ENCODE data around the gene PLXDC2. TPM values are rescaled to one million over a fixed set of nuclear protein-coding genes. Genes with fewer than 3 reads are reported as not detected.

PLXDC2 gene
- total RNA-seq, 1 donor from 2014 or later = 143 TPM

GRCh38 chr10:19895500-19895899 lies 79.3 kb downstream of the PLXDC2 start:
- DNase-seq (no peak), ATAC-seq (no peak)
- peaks cover 15% of the 10 kb centered on the region for H3K4me1 ChIP-seq
- no peak overlapping the region for H3K27ac ChIP-seq
- intact Hi-C loops (cut with DNase I) = no loop called here
- H3K27me3 ChIP-seq (ENCODE audit: low read depth) = no peaks in the 10 kb centered on the region
- TF ChIP-seq CTCF (IDR thresholded peaks at IDR 0.05) = no peak
- H3K36me3 ChIP-seq = no peaks in the 10 kb centered on the region
- H3K4me3 ChIP-seq = no peak overlapping the region
- H3K9me3 ChIP-seq = no peaks in the 10 kb centered on the region

GRCh38 chr10:19902456-19902855 lies 86.2 kb downstream of the PLXDC2 start:
- intact Hi-C loops (cut with DNase I) = no loop called here
- DNase-seq (no peak), ATAC-seq (no peak)
- TF ChIP-seq CTCF (IDR thresholded peaks at IDR 0.05) = no peak
- Histone ChIP-seq H3K9me3 (no peaks in the 10 kb centered on the region), H3K27ac (no peak overlapping the region), H3K36me3 (no peaks in the 10 kb centered on the region), H3K4me1 (no peaks in the 10 kb centered on the region), H3K27me3 (ENCODE audit: low read depth) (no peaks in the 10 kb centered on the region), H3K4me3 (no peak overlapping the region)

- no peaks in the 10 kb centered on the region for H3K27me3 ChIP-seq (ENCODE audit: low read depth)
- peak in 1 of 2 donors; percentile 49 for ATAC-seq
Measured at GRCh38 chr10:19904202-19904661, 88.0 kb downstream of the PLXDC2 start.

GRCh38 chr10:19906108-19906791 lies 90.0 kb downstream of the PLXDC2 start:
- TF ChIP-seq CTCF (IDR thresholded peaks at IDR 0.05) = no peak
- ATAC-seq (no peak), DNase-seq (no peak)
- Histone ChIP-seq H3K36me3 (no peaks in the 10 kb centered on the region), H3K27me3 (ENCODE audit: low read depth) (no peaks in the 10 kb centered on the region), H3K9me3 (no peaks in the 10 kb centered on the region), H3K4me3 (no peak overlapping the region), H3K27ac (no peak overlapping the region), H3K4me1 (no peaks in the 10 kb centered on the region)
- intact Hi-C loops (cut with DNase I) = no loop called here

More at GRCh38 chr10:19904202-19904661, 88.0 kb downstream of the PLXDC2 start:
- H3K36me3 ChIP-seq = no peaks in the 10 kb centered on the region
- intact Hi-C loops (cut with DNase I) = no loop called here
- DNase-seq = no peak
- no peak for TF ChIP-seq CTCF (IDR thresholded peaks at IDR 0.05)
- H3K4me3 ChIP-seq = no peak overlapping the region
- H3K9me3 ChIP-seq = no peaks in the 10 kb centered on the region
- no peak overlapping the region for H3K27ac ChIP-seq
- H3K4me1 ChIP-seq = no peaks in the 10 kb centered on the region

- Histone ChIP-seq H3K27me3 (ENCODE audit: low read depth) (no peaks in the 10 kb centered on the region), H3K27ac (no peak overlapping the region), H3K36me3 (no peaks in the 10 kb centered on the region), H3K9me3 (no peaks in the 10 kb centered on the region), H3K4me1 (no peaks in the 10 kb centered on the region), H3K4me3 (no peak overlapping the region)
- no peak for TF ChIP-seq CTCF (IDR thresholded peaks at IDR 0.05)
- intact Hi-C loops (cut with DNase I) = no loop called here
- ATAC-seq (no peak), DNase-seq (no peak)
Measured at GRCh38 chr10:19908991-19909696, 92.9 kb downstream of the PLXDC2 start.

Measured in lower lobe of right lung (tissue), 2 donors.